DOHH2 (cell line): Measurements from ENCODE around the gene PCARE.

Experiments
- H3F3A ChIP-seq: fragments of 200-600 bp; sonication (generic), shearing (Covaris generic); 2 replicates; pipeline ENCODE4 v1.6.0; 2016; ENCODE audit warnings: antibody characterized with exemption, mild to moderate bottlenecking; ENCODE audit not compliant: control insufficient read depth, insufficient read depth
- H3K27ac ChIP-seq: fragments of 200-600 bp; sonication (generic); 2 replicates; pipeline ENCODE4 v1.5.1; 2014; ENCODE audit warnings: low read depth, mild to moderate bottlenecking, low read length, moderate library complexity
- H3K27me3 ChIP-seq: fragments of 200-600 bp; sonication (generic); 2 replicates; pipeline ENCODE4 v1.6.1; 2014; ENCODE audit warnings: mild to moderate bottlenecking, low read length, mixed read lengths; ENCODE audit not compliant: control insufficient read depth
- H3K36me3 ChIP-seq: fragments of 200-600 bp; sonication (generic); 2 replicates; pipeline ENCODE4 v1.6.1; 2014; ENCODE audit warnings: mild to moderate bottlenecking, low read length, moderate library complexity, mixed read lengths; ENCODE audit not compliant: control insufficient read depth
- H3K4me1 ChIP-seq: fragments of 200-600 bp; sonication (generic); 2 replicates; pipeline ENCODE4 v1.6.1; 2014; ENCODE audit warnings: mild to moderate bottlenecking, low read length, mixed read lengths; ENCODE audit not compliant: control insufficient read depth
- H3K4me2 ChIP-seq: fragments of 200-600 bp; sonication (generic); 2 replicates; pipeline ENCODE4 v1.6.0; 2014; ENCODE audit warnings: mild to moderate bottlenecking, low read length, moderate library complexity
- H3K4me3 ChIP-seq: fragments of 200-600 bp; sonication (generic); 2 replicates; pipeline ENCODE4 v1.5.1; 2014; ENCODE audit warnings: mild to moderate bottlenecking, low read length, mixed read lengths
- H3K79me2 ChIP-seq: fragments of 200-600 bp; sonication (generic); 2 replicates; pipeline ENCODE4 v1.6.1; 2014; ENCODE audit warnings: mild to moderate bottlenecking, low read length, mixed read lengths; ENCODE audit not compliant: control insufficient read depth
- H3K9me2 ChIP-seq: fragments of 200-600 bp; sonication (generic); replicated peaks from 2 replicates; pipeline ENCODE4 v1.6.1; 2014; ENCODE audit warnings: mild to moderate bottlenecking, low read length, mixed read lengths; ENCODE audit not compliant: control insufficient read depth
- H3K9me3 ChIP-seq: fragments of 200-600 bp; sonication (generic); 2 replicates; pipeline ENCODE4 v1.6.1; 2014; ENCODE audit warnings: antibody characterized with exemption, low read length, mixed read lengths; ENCODE audit not compliant: control insufficient read depth, insufficient read depth
- H4K20me1 ChIP-seq: fragments of 200-600 bp; sonication (generic); 2 replicates; pipeline ENCODE4 v1.6.0; 2014; ENCODE audit warnings: low read depth, mild to moderate bottlenecking, antibody characterized with exemption, low read length, moderate library complexity; ENCODE audit not compliant: control insufficient read depth, insufficient read depth
- EZH2phosphoT487 ChIP-seq: fragments of 200-600 bp; sonication (generic); IDR thresholded peaks from 2 replicates; pipeline ENCODE4 v1.6.1; 2017; ENCODE audit warnings: borderline replicate concordance, mild to moderate bottlenecking, antibody characterized with exemption, low read length, moderate library complexity, mixed read lengths
- TF ChIP-seq, protein P1 (sequence below): fragments of 200-600 bp; sonication (generic); IDR thresholded peaks from one replicate; pipeline ENCODE4 v1.5.1; 2014; ENCODE audit warnings: antibody characterized with exemption, mild to moderate bottlenecking, low read depth, low read length; ENCODE audit not compliant: poor library complexity, severe bottlenecking

PCARE gene

DNA sequence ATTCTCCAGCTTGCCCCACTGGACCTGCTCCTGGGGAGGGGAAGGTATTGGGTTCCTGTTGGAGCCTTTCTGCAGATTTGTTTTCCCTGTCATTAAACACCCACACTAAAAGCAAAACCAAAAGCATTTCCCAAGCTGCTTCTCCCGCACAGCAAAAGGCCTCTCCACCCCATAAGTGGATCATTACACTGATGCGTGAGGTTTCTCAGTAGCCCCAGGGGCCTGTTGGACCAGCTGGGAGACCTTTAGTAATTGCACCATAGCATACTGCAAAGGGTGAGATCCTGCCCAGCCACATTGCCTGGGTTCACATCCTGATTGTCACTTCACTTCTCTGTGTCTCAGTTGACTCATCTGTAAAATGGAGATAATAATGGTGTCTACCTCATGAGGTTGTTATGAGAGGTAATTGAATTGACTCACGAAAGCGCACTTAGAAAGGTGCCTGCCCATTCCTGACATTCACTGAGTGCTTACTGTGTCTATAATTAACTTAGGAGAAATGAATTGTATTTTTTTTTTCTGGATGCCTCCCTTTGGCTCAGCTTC lies 49.4 kb downstream of the PCARE start:
- H3K4me2 ChIP-seq, result no peak overlapping the region
- H3K79me2 ChIP-seq, result no peaks in the 10 kb centered on the region
- TF ChIP-seq, protein P1, sequence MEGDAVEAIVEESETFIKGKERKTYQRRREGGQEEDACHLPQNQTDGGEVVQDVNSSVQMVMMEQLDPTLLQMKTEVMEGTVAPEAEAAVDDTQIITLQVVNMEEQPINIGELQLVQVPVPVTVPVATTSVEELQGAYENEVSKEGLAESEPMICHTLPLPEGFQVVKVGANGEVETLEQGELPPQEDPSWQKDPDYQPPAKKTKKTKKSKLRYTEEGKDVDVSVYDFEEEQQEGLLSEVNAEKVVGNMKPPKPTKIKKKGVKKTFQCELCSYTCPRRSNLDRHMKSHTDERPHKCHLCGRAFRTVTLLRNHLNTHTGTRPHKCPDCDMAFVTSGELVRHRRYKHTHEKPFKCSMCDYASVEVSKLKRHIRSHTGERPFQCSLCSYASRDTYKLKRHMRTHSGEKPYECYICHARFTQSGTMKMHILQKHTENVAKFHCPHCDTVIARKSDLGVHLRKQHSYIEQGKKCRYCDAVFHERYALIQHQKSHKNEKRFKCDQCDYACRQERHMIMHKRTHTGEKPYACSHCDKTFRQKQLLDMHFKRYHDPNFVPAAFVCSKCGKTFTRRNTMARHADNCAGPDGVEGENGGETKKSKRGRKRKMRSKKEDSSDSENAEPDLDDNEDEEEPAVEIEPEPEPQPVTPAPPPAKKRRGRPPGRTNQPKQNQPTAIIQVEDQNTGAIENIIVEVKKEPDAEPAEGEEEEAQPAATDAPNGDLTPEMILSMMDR, result no peak
- no peak for TF ChIP-seq EZH2phosphoT487

DNA sequence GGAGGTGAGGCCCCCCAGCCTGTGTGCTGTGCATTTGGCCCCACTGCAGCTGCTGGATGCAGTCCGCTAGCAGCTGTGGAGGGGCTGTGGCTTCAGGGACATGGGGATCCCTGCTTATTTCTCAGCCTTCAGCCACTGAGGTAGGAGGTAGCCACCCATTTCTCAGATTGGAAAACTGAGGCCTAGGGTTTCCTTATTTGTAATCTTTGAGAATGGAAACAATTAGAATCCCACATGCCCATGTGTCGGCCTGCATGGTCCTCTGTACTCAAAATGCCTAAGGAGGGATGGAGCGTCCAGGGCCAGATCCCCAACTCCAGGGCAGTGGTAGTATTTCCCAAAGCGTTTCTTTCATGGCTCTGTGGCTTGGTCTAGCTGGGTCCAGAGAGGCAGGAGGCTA lies 51.1 kb downstream of the PCARE start:
- Histone ChIP-seq H3K79me2 (no peaks in the 10 kb centered on the region), H3K9me2 (no peaks in the 10 kb centered on the region), H3K27me3 (no peaks in the 10 kb centered on the region), H3K27ac (no peak overlapping the region), H3K4me1 (no peaks in the 10 kb centered on the region), H3K4me3 (no peak overlapping the region), H3K4me2 (no peak overlapping the region), H3K9me3 (no peaks in the 10 kb centered on the region), H3F3A (no peaks in the 10 kb centered on the region), H3K36me3 (no peaks in the 10 kb centered on the region), H4K20me1 (no peaks in the 10 kb centered on the region)
- no peak for TF ChIP-seq EZH2phosphoT487
- TF ChIP-seq, protein P1, result no peak

More for the DNA sequence above, 49.4 kb downstream of the PCARE start:
- Histone ChIP-seq H3K4me3 (no peak overlapping the region), H3F3A (no peaks in the 10 kb centered on the region), H3K4me1 (no peaks in the 10 kb centered on the region), H4K20me1 (no peaks in the 10 kb centered on the region), H3K9me3 (no peaks in the 10 kb centered on the region), H3K9me2 (no peaks in the 10 kb centered on the region), H3K27me3 (no peaks in the 10 kb centered on the region), H3K27ac (no peak overlapping the region), H3K36me3 (no peaks in the 10 kb centered on the region)

DNA sequence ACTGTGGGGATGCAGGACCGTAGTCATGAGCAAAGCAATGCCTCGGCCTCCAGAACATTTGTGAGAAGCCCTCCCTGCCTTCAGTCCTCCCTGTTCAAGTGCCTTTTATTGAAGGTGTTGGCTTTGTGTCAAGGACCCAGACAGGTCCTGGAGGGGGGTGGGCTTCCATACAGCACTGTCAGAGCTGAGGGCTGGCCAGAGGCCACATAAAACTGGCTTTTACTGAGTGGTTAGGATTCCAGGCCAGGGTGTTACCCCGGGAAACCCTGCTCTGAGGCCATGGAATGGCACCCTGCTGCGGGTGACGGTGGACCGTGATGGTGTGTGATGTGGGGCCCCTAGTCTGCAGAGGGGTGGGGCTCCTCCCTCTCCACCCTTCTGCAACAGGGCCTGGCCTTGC lies 51.6 kb downstream of the PCARE start:
- Histone ChIP-seq H3K9me2 (no peaks in the 10 kb centered on the region), H3K27ac (no peak overlapping the region), H4K20me1 (no peaks in the 10 kb centered on the region), H3K9me3 (no peaks in the 10 kb centered on the region), H3K27me3 (no peaks in the 10 kb centered on the region), H3K4me3 (no peak overlapping the region), H3F3A (no peaks in the 10 kb centered on the region), H3K36me3 (no peaks in the 10 kb centered on the region), H3K4me1 (no peaks in the 10 kb centered on the region), H3K79me2 (no peaks in the 10 kb centered on the region), H3K4me2 (no peak overlapping the region)
- TF ChIP-seq, protein P1, result no peak
- TF ChIP-seq EZH2phosphoT487, result no peak
